GM12874 (cell line): ENCODE data around the gene AKAP6.

Source experiments
- TF ChIP-seq, protein P1 (sequence below): IDR thresholded peaks from 2 replicates; pipeline ENCODE4 v1.5.1; 2011; ENCODE audit warnings: low read depth, mild to moderate bottlenecking, control low read depth, low read length, moderate library complexity; ENCODE audit not compliant: insufficient read depth

AKAP6 gene

DNA sequence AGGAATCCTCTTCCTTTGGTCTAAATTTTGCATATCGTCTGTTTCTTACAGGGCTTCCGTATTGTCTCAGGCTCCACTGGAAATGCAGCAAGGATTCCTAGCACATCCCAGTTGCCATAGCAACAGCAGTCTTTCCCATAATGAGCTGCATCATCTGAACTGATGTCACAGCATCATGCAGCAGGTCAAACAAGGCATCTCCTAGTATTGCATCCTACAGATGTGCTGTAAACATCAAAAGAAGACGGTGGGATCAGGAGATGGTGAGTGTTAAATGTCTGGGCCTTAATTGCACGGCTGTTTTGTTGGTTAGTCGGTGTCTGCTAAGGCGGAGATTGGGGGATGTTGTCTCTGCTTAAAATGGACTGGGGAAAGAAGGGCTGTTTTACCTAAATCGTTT lies at the start of gene AKAP6:
TSS of gene AKAP6 (plus strand) at position 153 of the 400 bp plus-strand sequence. CDS start 104,196 bp downstream, outside the sequence.
- TF ChIP-seq, protein P1, sequence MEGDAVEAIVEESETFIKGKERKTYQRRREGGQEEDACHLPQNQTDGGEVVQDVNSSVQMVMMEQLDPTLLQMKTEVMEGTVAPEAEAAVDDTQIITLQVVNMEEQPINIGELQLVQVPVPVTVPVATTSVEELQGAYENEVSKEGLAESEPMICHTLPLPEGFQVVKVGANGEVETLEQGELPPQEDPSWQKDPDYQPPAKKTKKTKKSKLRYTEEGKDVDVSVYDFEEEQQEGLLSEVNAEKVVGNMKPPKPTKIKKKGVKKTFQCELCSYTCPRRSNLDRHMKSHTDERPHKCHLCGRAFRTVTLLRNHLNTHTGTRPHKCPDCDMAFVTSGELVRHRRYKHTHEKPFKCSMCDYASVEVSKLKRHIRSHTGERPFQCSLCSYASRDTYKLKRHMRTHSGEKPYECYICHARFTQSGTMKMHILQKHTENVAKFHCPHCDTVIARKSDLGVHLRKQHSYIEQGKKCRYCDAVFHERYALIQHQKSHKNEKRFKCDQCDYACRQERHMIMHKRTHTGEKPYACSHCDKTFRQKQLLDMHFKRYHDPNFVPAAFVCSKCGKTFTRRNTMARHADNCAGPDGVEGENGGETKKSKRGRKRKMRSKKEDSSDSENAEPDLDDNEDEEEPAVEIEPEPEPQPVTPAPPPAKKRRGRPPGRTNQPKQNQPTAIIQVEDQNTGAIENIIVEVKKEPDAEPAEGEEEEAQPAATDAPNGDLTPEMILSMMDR: no peak

DNA sequence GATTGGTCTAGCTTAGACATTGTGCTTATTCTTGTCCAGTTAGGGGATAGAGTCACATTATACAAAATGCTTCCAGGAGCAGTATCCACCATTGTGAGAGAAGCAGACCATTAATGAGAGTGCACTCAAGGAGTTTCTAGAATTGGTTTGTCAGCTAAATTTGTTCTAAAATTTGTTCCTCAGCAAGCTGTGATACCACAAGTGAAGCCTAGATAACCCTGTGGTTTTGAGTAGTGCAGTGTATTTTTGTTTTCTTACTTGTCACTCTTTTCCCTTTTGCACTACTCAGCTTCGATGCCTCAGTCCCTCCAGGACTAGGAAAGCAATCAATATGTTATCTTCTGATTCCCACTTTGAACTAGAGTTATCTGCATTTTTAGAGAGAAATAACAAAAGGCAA lies 42.5 kb upstream of the AKAP6 start:
- TF ChIP-seq, protein P1: no peak

DNA sequence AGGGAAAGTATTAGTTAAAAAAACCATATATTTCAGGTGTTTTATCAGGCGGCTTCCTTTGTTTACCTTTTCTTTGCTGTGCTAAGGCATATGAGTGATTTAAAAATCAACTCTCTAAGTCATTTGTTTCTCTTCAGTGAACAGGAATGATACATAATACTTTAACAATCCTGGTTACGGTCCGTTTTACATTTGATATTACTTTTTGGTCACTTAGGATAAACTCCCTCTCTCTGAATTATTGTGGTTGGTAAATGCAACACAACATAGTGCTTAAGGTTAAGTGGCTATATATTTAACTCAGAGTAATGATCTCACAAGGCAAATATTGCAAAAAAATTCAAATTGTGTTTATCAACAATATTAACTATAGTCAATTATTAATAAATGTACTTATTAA lies 32.7 kb upstream of the AKAP6 start:
- TF ChIP-seq, protein P1: no peak

GRCh38 chr14:32298346-32298745 lies 30.8 kb upstream of the AKAP6 start:
- TF ChIP-seq, protein P1: no peak

- TF ChIP-seq, protein P1: no peak
Measured at GRCh38 chr14:32300136-32300535, 29.0 kb upstream of the AKAP6 start.

GRCh38 chr14:32303865-32304264 lies 25.2 kb upstream of the AKAP6 start:
- TF ChIP-seq, protein P1: no peak

GRCh38 chr14:32304296-32304695 lies 24.8 kb upstream of the AKAP6 start:
- TF ChIP-seq, protein P1: no peak
